ENCODE results near the gene CAPN10.
"Not testable (repeated sequence)": the region's sequence is repeated elsewhere in the genome, so short reads cannot be mapped to it uniquely, and the experiment has no call there.

- TF ChIP-seq EZH2 (IDR thresholded peaks at IDR 0.05); POLR2AphosphoS5 (IDR thresholded peaks at IDR 0.05; ENCODE audit: borderline replicate concordance, low read depth, low read length): not testable (repeated sequence)
These were observed 30.5 kb downstream of the CAPN10 start for GRCh38 chr2:240616860-240617666.
